ENCODE measurements around the gene OMP. TPM values are rescaled to one million over a fixed set of nuclear protein-coding genes. Genes with fewer than 3 reads are reported as not detected.

OMP gene
- polyA plus RNA-seq, 4 donors, result 1.5 to 2.7 (median 2.4) TPM; not detected in 1

- FAIRE-seq, result no peak
- Histone ChIP-seq H3K9me3 (ENCODE audit: control insufficient read depth in 2 of 2, insufficient read depth in 1 of 2, low read depth in 1 of 2, low read length in 1 of 2) (no peaks in the 10 kb centered on the region), H3K27ac (ENCODE audit: low read depth in 1 of 3, low read length in 2 of 3) (no peak overlapping the region), H3K4me1 (ENCODE audit: control insufficient read depth in 3 of 3, insufficient read depth in 2 of 3, low read depth in 1 of 3, low read length in 2 of 3) (peaks cover 4 to 74% (median 9%) of the 10 kb centered on the region in 3 donors), H3K36me3 (ENCODE audit: control insufficient read depth in 3 of 3, insufficient read depth in 2 of 3, low read depth in 1 of 3, low read length in 3 of 3) (peaks cover 0 to 75% (median 0%) of the 10 kb centered on the region in 3 donors), H3K27me3 (ENCODE audit: control insufficient read depth in 3 of 3, insufficient read depth in 3 of 3, low read length in 3 of 3) (peaks cover 0 to 2% (median 0%) of the 10 kb centered on the region in 3 donors), H3K4me3 (ENCODE audit: low read depth in 1 of 3, low read length in 3 of 3) (no peak overlapping the region)
- 84 to 91% (median 90%) methylated on average over 8 of the region's 8 CpGs for WGBS, 3 donors
- no peak for DNase-seq
These were observed 40.9 kb downstream of the OMP start for GRCh38 chr11:77143405-77144020.

DNA sequence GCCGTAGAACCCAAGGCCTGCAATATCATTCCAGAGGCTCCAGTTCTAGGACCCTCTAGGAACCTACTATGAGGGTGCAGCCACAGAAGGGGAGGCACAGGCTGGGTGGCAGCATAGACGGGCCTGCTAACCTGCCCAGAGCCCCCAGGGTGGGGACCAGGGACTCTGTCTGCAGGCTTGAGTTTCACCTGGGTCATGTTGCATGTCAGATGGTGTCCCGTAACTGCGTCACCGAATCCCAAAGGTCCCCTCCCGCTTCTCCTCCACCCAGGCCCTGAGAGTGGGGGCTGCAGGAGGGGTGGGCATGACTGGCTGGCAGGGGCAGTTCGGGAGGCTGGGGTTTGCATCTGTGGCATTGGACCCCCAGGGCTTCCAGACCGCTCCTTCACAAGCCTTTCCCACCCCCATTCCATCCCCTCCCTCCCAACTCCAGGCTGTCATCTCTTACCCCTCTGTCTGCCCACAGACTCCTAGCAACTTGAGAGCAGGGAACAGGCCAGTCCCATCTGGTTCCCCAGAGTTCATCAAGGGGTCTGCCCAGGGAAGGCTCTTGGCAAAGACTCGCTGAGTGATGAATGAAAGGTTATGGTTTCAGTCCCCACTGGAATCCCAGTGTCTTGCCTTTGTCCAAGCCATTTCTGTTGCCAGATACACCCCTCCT, 41.7 kb downstream of the OMP start:
- Histone ChIP-seq H3K27ac (ENCODE audit: low read depth in 1 of 3, low read length in 2 of 3) (peak overlapping the region in 1 of 3 donors; percentile 42), H3K36me3 (ENCODE audit: control insufficient read depth in 3 of 3, insufficient read depth in 2 of 3, low read depth in 1 of 3, low read length in 3 of 3) (peaks cover 0 to 73% (median 0%) of the 10 kb centered on the region in 3 donors), H3K4me1 (ENCODE audit: control insufficient read depth in 3 of 3, insufficient read depth in 2 of 3, low read depth in 1 of 3, low read length in 2 of 3) (peaks cover 4 to 82% (median 9%) of the 10 kb centered on the region in 3 donors), H3K27me3 (ENCODE audit: control insufficient read depth in 3 of 3, insufficient read depth in 3 of 3, low read length in 3 of 3) (no peaks in the 10 kb centered on the region), H3K9me3 (ENCODE audit: control insufficient read depth in 2 of 2, insufficient read depth in 1 of 2, low read depth in 1 of 2, low read length in 1 of 2) (no peaks in the 10 kb centered on the region), H3K4me3 (ENCODE audit: low read depth in 1 of 3, low read length in 3 of 3) (no peak overlapping the region)
- FAIRE-seq, result no peak
- no peak for DNase-seq
- 92 to 95% (median 94%) methylated on average over 9 of the region's 9 CpGs for WGBS, 3 donors

GRCh38 chr11:77144857-77145428, 42.3 kb downstream of the OMP start:
- peaks cover 4 to 83% (median 9%) of the 10 kb centered on the region in 3 donors for H3K4me1 ChIP-seq (ENCODE audit: control insufficient read depth in 3 of 3, insufficient read depth in 2 of 3, low read depth in 1 of 3, low read length in 2 of 3)
- FAIRE-seq, result no peak
- DNase-seq, result peak; percentile 84 to 93
- WGBS, 3 donors, result 38 to 69% (median 53%) methylated on average over 7 of the region's 7 CpGs
- H3K27ac ChIP-seq (ENCODE audit: low read depth in 1 of 3, low read length in 2 of 3), result peak overlapping the region in 1 of 3 donors; percentile 42
- H3K27me3 ChIP-seq (ENCODE audit: control insufficient read depth in 3 of 3, insufficient read depth in 3 of 3, low read length in 3 of 3), result no peaks in the 10 kb centered on the region
- H3K4me3 ChIP-seq (ENCODE audit: low read depth in 1 of 3, low read length in 3 of 3), result no peak overlapping the region
- no peaks in the 10 kb centered on the region for H3K9me3 ChIP-seq (ENCODE audit: control insufficient read depth in 2 of 2, insufficient read depth in 1 of 2, low read depth in 1 of 2, low read length in 1 of 2)
- H3K36me3 ChIP-seq (ENCODE audit: control insufficient read depth in 3 of 3, insufficient read depth in 2 of 3, low read depth in 1 of 3, low read length in 3 of 3), result peaks cover 0 to 78% (median 0%) of the 10 kb centered on the region in 3 donors

DNA sequence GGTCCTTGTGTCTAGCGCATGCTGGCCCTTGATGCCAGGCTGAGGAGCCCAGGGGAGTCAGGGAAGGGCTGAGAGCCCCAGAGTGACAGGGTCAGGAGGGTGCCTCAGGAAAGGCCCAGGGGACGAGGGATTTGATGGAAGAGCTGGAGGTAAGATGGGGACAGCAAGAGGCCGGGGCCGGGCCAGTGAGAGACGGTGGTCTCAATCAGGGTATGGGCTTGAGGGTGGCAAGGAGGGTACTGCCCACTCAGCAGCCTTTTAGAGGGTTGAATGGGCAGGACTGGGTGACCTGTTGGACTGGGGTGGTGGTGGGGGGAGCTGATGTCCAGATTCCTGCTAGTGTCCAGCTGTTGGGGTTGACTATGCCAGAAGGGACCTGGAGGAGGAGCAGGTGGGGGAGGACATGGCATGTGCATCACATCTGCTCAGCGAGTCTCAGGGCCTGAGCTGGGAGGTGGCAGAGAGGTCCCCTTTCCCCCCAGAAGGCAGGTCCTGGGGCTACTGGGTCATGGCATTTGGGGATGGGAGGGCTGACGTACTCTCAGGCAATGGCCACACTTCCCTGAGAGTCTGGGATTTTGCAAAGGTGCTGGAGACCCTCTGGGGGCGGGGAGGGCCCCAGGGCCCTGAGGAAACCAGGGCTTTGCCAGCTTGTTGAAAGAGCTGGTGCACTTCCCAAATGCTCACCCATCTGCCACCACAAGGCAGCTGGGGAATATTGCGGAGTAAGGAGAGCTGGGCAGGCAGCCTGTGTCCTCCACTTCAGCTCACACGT, 43.8 kb downstream of the OMP start:
- Histone ChIP-seq H3K4me1 (ENCODE audit: control insufficient read depth in 3 of 3, insufficient read depth in 2 of 3, low read depth in 1 of 3, low read length in 2 of 3) (peaks cover 4 to 71% (median 8%) of the 10 kb centered on the region in 3 donors), H3K27ac (ENCODE audit: low read depth in 1 of 3, low read length in 2 of 3) (peak overlapping the region in 1 of 3 donors; percentile 68)
- FAIRE-seq, result no peak

GRCh38 chr11:77147036-77147315, 44.3 kb downstream of the OMP start:
- 79 to 89% (median 89%) methylated on average over 1 of the region's 1 CpG for WGBS, 3 donors
- Histone ChIP-seq H3K4me1 (ENCODE audit: control insufficient read depth in 3 of 3, insufficient read depth in 2 of 3, low read depth in 1 of 3, low read length in 2 of 3) (peaks cover 4 to 72% (median 6%) of the 10 kb centered on the region in 3 donors), H3K9me3 (ENCODE audit: control insufficient read depth in 2 of 2, insufficient read depth in 1 of 2, low read depth in 1 of 2, low read length in 1 of 2) (no peaks in the 10 kb centered on the region)

More for the DNA sequence above, 43.8 kb downstream of the OMP start:
- Histone ChIP-seq H3K9me3 (ENCODE audit: control insufficient read depth in 2 of 2, insufficient read depth in 1 of 2, low read depth in 1 of 2, low read length in 1 of 2) (no peaks in the 10 kb centered on the region), H3K36me3 (ENCODE audit: control insufficient read depth in 3 of 3, insufficient read depth in 2 of 3, low read depth in 1 of 3, low read length in 3 of 3) (peaks cover 0 to 83% (median 0%) of the 10 kb centered on the region in 3 donors), H3K27me3 (ENCODE audit: control insufficient read depth in 3 of 3, insufficient read depth in 3 of 3, low read length in 3 of 3) (no peaks in the 10 kb centered on the region), H3K4me3 (ENCODE audit: low read depth in 1 of 3, low read length in 3 of 3) (no peak overlapping the region)
- 85 to 92% (median 92%) methylated on average over 10 of the region's 10 CpGs for WGBS, 3 donors
- no peak for DNase-seq

DNA sequence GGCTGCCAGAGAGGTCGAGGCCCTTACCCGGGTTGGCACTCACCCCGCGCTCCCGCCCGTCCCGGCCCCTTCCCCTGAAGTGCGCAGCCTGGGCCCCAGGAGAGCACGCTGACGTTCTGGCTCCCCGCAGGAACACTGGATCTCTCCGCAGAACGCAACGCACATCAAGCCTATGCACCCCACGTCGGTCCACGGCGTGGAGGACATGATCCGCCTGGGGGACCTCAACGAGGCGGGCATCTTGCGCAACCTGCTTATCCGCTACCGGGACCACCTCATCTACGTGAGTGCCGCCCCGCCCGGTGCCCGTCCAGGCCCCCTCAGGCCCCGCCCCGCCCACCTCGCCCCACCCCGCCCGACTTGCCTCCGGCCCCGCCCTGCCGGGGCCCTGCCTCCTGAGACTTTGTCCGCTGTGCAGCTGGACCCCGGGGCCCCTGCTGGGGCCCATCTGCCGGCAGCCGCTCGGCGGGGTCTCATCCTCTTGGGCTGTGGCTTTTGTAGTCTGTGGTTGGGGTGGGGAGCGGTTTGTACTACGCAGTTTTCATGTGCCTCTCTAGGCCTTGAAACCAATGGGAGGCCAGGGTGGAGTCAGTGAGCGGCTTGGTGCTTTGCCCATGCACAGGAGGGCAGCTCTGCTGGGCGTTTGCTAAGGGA, 45.2 kb downstream of the OMP start:
- DNase-seq (peak; percentile 61 to 89), FAIRE-seq (no peak)
- Histone ChIP-seq H3K9me3 (ENCODE audit: control insufficient read depth in 2 of 2, insufficient read depth in 1 of 2, low read depth in 1 of 2, low read length in 1 of 2) (no peaks in the 10 kb centered on the region), H3K4me1 (ENCODE audit: control insufficient read depth in 3 of 3, insufficient read depth in 2 of 3, low read depth in 1 of 3, low read length in 2 of 3) (peaks cover 6 to 75% (median 6%) of the 10 kb centered on the region in 3 donors), H3K36me3 (ENCODE audit: control insufficient read depth in 3 of 3, insufficient read depth in 2 of 3, low read depth in 1 of 3, low read length in 3 of 3) (peaks cover 0 to 83% (median 0%) of the 10 kb centered on the region in 3 donors), H3K27ac (ENCODE audit: low read depth in 1 of 3, low read length in 2 of 3) (peak overlapping the region in 1 of 3 donors; percentile 68), H3K27me3 (ENCODE audit: control insufficient read depth in 3 of 3, insufficient read depth in 3 of 3, low read length in 3 of 3) (no peaks in the 10 kb centered on the region), H3K4me3 (ENCODE audit: low read depth in 1 of 3, low read length in 3 of 3) (peak overlapping the region in 2 of 3 donors; percentile 19 to 37)
- WGBS, 3 donors, result 6 to 16% (median 15%) methylated on average over 37 to 47 of the region's 47 CpGs

More at GRCh38 chr11:77147036-77147315, 44.3 kb downstream of the OMP start:
- peaks cover 0 to 84% (median 0%) of the 10 kb centered on the region in 3 donors for H3K36me3 ChIP-seq (ENCODE audit: control insufficient read depth in 3 of 3, insufficient read depth in 2 of 3, low read depth in 1 of 3, low read length in 3 of 3)
- DNase-seq (no peak), FAIRE-seq (no peak)
- H3K27ac ChIP-seq (ENCODE audit: low read depth in 1 of 3, low read length in 2 of 3), result peak overlapping the region in 1 of 3 donors; percentile 68
- no peaks in the 10 kb centered on the region for H3K27me3 ChIP-seq (ENCODE audit: control insufficient read depth in 3 of 3, insufficient read depth in 3 of 3, low read length in 3 of 3)
- H3K4me3 ChIP-seq (ENCODE audit: low read depth in 1 of 3, low read length in 3 of 3), result no peak overlapping the region

DNA sequence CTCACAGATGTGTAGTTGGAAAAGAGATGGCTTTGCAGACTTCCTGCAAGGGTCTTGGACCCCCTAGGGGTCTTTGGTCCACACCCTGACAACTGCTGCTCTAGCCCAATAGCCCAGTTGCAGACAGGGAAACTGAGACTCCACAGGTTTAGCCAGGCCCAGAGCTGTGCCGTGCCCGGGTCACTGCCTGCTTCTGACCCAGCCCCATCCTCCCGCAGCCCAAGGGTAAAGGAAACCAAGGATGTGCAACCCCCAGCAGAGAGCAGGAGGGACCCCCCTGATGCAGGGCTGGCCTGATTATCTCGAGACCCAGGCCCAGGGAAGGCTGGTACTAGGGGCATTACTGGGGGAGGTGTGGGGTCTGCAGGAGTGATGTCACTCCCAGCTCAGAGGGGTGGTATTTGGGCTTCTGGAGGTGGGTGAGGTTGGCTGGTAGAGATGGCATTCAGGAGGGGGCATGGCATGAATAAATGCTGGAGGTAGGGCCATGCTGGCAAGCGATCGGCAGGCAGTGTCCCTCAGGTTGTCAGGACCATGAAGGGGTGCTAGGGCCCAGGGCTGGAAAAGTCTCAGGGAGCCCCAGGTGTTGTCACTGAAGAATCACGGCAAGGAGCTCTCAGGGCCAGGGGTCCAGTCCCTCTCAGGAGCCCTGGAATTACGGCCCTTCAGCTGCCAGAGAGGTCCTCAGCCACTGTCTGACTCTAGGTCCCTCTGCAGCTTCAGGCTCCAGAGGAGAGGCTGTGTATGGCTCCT, 46.5 kb downstream of the OMP start:
- Histone ChIP-seq H3K4me3 (ENCODE audit: low read depth in 1 of 3, low read length in 3 of 3) (no peak overlapping the region), H3K4me1 (ENCODE audit: control insufficient read depth in 3 of 3, insufficient read depth in 2 of 3, low read depth in 1 of 3, low read length in 2 of 3) (peaks cover 6 to 76% (median 8%) of the 10 kb centered on the region in 3 donors), H3K27ac (ENCODE audit: low read depth in 1 of 3, low read length in 2 of 3) (no peak overlapping the region), H3K9me3 (ENCODE audit: control insufficient read depth in 2 of 2, insufficient read depth in 1 of 2, low read depth in 1 of 2, low read length in 1 of 2) (no peaks in the 10 kb centered on the region), H3K27me3 (ENCODE audit: control insufficient read depth in 3 of 3, insufficient read depth in 3 of 3, low read length in 3 of 3) (no peaks in the 10 kb centered on the region), H3K36me3 (ENCODE audit: control insufficient read depth in 3 of 3, insufficient read depth in 2 of 3, low read depth in 1 of 3, low read length in 3 of 3) (peaks cover 0 to 85% (median 0%) of the 10 kb centered on the region in 3 donors)
- DNase-seq (no peak), FAIRE-seq (no peak)
- 91 to 95% (median 93%) methylated on average over 8 of the region's 8 CpGs for WGBS, 3 donors

Measured in small intestine (tissue), 7 donors.